Right ventricle myocardium superior (tissue), 1 donor: ENCODE results near the gene STT3B. TPM values are rescaled to one million over a fixed set of nuclear protein-coding genes. Genes with fewer than 3 reads are reported as not detected.

Experiments used
- ATAC-seq: fragments of 200-7000 bp; cut with Tn5 transposase; one replicate; pipeline ENCODE4 v1.9.1; 2020; ENCODE audit warnings: mild to moderate bottlenecking; ENCODE audit not compliant: poor library complexity
- DNase-seq: peaks from one replicate; pipeline ENCODE4 v3.0.0-alpha.2; 2020
- intact Hi-C: fragments of 100-400 bp; cut with DNase I; formaldehyde crosslinking; loops from one replicate; pipeline ENCODE4 v1.11.2; 2022
- total RNA-seq: library from RNA; stranded (reverse); fragmentation: NEBNext Ultra II Directional; extraction: Animal tissue kit (Norgen Biotek cat#: 25700); gene quantifications from one replicate; pipeline ENCODE4 v1.2.1, GENCODE V29; 2021
- donor health status: DM: no; HTN: yes; CAD: no; lungs with severe emphysema.

Gene STT3B
- total RNA-seq, 1 donor from 2014 or later, result 85.3 TPM

- ATAC-seq, result no peak
- intact Hi-C loops, result no loop called here
- no peak for DNase-seq
These were observed 18.2 kb upstream of the STT3B start for GRCh38 chr3:31514570-31514969.

- DNase-seq (no peak), ATAC-seq (no peak)
- intact Hi-C loops, result no loop called here
These were observed 17.0 kb upstream of the STT3B start for GRCh38 chr3:31515486-31516284.

DNA sequence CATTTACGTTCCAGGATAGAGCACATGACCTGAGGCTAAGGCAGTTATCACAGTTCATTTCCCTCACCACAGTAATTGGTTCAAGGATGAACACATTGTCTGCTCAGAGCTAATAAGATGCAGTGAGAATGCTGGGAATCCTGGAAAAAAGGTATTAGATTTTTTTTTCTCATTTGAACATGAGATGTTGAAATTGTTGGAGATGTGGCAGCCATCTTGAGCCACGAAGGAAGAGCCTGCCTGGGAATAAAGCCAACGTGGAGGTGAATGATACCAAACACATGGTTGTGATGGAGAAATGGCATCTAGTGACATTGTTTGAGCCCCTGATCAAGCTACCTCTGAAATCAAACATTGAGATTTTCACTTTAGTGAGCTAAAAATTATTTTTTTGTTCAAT is 16.0 kb upstream of the STT3B start:
- intact Hi-C loops, result no loop called here
- ATAC-seq, result no peak
- DNase-seq, result no peak

GRCh38 chr3:31521468-31521867 is 11.3 kb upstream of the STT3B start:
- intact Hi-C loops, result no loop called here
- DNase-seq (no peak), ATAC-seq (no peak)

GRCh38 chr3:31522152-31522551 is 10.6 kb upstream of the STT3B start:
- intact Hi-C loops, result no loop called here
- no peak for DNase-seq
- ATAC-seq, result peak; percentile 41

GRCh38 chr3:31523543-31523942 is 9.2 kb upstream of the STT3B start:
- DNase-seq (no peak), ATAC-seq (no peak)
- intact Hi-C loops, result no loop called here

DNA sequence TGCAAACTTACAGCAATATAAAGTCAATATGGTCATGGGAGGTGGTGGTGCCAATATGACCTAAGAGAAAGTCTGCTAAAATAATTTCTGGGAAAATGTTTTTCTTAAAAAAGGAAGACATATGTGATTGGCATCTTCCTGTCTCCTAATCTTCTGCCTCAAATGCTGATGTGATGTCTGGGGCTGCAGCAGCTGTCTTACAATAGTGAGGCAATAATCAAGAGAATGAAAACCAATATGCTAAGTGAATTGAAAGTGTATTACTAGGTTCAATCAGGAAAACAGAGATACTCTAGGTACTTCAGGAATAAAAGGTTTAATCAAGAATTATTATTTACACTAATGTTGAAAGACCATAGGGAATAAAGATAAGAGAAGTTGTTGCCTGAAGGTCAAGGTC is 7.2 kb upstream of the STT3B start:
- DNase-seq (no peak), ATAC-seq (no peak)
- intact Hi-C loops, result no loop called here

- intact Hi-C loops, result no loop called here
- no peak for DNase-seq
- ATAC-seq, result no peak
These were observed 3.3 kb upstream of the STT3B start for GRCh38 chr3:31529421-31529820.

GRCh38 chr3:31530039-31530959 is 2.4 kb upstream of the STT3B start:
- ATAC-seq (no peak), DNase-seq (no peak)
- intact Hi-C loops, result no loop called here

- ATAC-seq (no peak), DNase-seq (no peak)
- intact Hi-C loops, result no loop called here
These were observed 1.8 kb upstream of the STT3B start for GRCh38 chr3:31530960-31531335.

- intact Hi-C loops, result no loop called here
- DNase-seq, result no peak
- ATAC-seq, result no peak
These were observed 1.2 kb upstream of the STT3B start for GRCh38 chr3:31531452-31531991.

- intact Hi-C loops, result no loop called here
- DNase-seq, result peak; percentile 100
These were observed 636 bp upstream of the STT3B start for GRCh38 chr3:31531992-31532586.

GRCh38 chr3:31533169-31534064 is 692 bp downstream of the STT3B start:
- peak; percentile 69 for DNase-seq
- intact Hi-C loops, result no loop called here
- no peak for ATAC-seq

More at GRCh38 chr3:31531992-31532586, 636 bp upstream of the STT3B start:
- peak; percentile 96 for ATAC-seq

DNA sequence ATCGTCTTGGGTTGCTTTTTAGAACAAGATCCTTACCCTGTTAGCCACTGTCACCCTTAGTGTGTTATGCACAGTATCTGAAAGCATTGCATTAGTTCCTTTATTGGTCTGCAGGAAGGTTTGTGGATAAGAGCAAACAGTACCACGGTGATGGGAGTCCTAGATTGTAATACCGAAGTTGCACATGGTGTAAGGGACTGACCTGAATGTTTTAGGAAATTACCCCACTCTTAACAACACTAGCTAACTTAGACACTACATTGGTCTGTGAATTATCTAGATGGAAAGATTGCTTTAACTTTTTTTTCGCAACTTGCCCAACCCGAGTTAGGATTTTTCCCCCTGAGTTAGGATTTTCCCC is 1.3 kb downstream of the STT3B start:
- intact Hi-C loops, result no loop called here
- DNase-seq, result no peak
- no peak for ATAC-seq

DNA sequence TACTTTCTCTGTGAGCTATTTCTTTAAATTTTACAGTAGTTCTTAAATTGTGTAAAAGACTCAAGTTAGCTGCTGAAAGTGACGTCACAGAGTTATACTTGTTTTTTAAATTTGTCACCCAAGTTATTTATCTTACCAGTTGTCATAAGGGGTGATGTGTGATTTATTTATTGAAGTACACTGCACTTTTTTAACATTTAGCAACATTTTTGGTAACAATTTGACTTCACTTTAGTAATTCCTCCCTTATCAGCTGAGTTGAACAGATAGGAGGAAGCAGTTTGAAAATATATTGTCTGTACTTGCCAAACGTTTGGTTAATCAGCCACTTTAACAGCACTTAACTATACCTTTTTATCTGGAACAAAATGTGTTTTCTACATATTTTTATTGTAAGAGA is 3.8 kb downstream of the STT3B start:
- no peak for DNase-seq
- intact Hi-C loops, result no loop called here
- no peak for ATAC-seq

- intact Hi-C loops, result no loop called here
- DNase-seq (no peak), ATAC-seq (no peak)
These were observed 6.1 kb downstream of the STT3B start for GRCh38 chr3:31538801-31539200.

DNA sequence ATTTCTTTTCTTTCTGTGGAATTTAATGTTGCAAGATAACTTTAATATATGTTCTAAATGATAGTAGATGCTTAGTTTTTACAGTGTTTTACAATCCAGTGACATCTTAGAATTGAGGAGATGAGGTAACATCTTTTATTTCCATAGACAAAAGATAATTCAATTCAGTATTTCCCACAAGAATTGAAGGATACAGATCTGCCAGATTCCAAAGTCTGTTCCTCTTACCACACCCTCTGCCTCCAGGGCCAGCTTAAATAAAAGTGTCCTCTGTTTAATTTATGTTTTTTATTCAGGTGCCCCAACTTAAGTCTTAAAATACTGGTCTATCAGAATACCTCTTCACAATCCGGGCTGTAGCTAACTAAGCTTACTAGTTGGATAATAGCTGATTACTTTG is 6.5 kb downstream of the STT3B start:
- intact Hi-C loops, result no loop called here
- no peak for DNase-seq

GRCh38 chr3:31541089-31541488 is 8.4 kb downstream of the STT3B start:
- DNase-seq, result no peak
- intact Hi-C loops, result no loop called here
- no peak for ATAC-seq

More for the DNA sequence above, 6.5 kb downstream of the STT3B start:
- no peak for ATAC-seq
